GM21381 (cell line): Measurements from ENCODE around the gene TICAM2.

Experiments used
- ATAC-seq: cut with Tn5 transposase; IDR thresholded peaks from one replicate; pipeline ENCODE4 v1.9.1; 2021; ENCODE audit warnings: mild to moderate bottlenecking, moderate library complexity; ENCODE audit not compliant: unreplicated experiment

The TICAM2 gene

DNA sequence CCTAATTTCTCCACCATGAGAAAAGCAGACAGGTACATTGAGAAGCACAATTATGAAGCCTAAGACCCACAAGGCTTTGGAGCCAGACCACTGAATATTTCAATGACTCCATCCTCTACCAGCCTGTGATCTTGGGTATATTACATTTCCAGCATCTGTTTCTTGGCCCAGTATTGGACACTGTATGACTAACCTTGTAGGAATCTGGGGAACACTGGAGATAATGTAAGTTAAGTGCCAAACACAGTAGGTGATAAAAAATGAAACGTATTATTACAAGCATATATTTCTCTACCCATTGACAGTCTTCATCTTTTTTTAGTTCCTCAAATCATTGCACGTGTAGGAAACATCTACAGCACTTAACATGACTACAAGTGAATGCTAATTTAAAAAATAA, 29.1 kb downstream of the TICAM2 start:
- no peak for ATAC-seq

DNA sequence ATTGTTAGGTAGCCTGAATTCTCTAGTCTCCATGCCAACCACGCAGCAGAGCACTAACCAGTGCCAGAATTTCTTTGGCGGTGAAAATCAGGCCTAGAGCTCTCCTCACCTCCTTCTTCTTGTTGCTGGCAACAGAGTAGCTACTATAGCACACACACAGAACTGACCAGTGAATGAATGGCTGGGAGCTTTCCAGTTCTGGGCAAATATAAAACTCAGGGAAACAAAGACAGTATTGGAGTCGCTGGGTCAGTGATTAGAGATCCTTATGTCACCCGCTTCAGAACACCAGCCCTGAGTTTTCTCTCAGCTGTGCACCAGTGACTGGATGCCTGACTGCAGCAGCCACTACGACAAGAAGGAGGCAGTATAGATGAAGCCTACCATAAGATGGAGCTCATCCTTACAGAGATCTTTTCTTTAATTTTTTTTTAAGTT, 30.8 kb downstream of the TICAM2 start:
- ATAC-seq, result no peak

DNA sequence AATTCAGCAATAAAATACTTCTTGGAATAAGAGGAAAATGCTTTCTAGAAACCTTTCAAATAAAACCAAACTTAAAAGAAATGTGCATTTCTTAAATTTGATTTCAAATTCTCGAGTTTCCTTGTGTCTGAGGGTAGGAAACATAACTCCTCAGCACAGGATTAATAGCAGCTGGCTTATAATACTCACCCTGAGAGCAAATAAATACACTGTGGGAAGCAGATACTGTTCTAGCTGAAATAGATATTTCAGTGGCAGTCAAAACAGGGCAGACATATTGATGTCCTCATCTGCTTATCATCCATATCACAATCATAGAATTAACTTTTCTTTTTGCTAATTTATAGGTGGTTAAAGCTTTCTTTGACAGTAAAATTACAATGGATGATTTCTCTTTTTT, 33.6 kb downstream of the TICAM2 start:
- no peak for ATAC-seq

DNA sequence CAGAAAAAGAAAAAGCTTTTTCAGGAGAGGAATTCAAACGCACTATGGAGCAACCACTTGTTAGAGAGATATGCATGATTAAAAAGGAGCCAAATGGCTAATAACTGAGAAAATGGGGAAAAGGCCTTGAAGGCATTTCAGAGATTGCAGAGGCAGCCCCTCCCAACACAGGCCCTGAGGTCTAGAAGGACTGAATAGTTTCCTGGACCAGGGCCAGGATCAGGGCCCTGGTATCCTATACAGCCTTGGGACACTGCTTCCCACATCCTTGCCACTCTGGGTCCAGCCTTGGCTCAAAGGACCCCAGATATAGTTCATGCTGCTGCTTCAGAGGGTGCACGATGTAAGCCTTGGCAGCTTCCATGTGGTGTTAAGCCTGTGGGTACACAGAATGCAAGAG, 37.0 kb downstream of the TICAM2 start:
- no peak for ATAC-seq

DNA sequence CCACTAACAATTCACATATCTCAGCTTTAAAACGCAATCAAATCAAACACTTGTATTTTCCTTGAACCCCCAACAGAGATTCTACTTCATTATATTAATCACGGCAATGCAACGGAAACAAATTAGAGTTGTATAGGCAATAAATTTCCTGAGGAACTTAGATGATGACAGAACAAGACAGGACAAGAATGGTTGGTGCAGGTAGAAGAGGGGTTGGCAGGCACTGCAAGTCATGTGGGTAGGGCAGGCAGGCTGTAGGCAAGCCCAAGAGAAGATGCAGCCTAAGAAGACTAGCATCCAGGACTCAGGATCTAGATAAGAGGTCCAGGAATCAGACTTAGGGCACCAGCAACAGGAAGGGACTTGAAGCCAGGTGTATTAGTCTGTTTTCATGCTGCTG, 41.1 kb downstream of the TICAM2 start:
- no peak for ATAC-seq

DNA sequence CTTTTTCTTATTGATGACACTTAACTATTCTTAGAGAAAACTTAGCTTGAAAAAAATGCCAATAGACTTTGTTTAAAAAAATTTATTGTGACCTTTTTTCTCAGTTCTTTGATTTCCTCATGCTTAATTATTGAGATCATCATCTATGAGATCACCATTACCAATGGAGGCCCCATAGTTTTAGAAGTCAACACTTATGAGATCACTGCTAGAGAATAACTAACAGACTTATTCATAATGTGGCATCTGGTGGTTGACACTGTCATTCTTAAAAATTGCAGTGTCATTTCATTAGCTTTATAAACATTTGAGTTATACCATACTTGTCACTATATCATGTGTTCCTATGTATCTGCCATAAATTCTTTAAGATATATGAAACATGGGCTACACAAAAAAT, 42.8 kb downstream of the TICAM2 start:
- ATAC-seq, result no peak

DNA sequence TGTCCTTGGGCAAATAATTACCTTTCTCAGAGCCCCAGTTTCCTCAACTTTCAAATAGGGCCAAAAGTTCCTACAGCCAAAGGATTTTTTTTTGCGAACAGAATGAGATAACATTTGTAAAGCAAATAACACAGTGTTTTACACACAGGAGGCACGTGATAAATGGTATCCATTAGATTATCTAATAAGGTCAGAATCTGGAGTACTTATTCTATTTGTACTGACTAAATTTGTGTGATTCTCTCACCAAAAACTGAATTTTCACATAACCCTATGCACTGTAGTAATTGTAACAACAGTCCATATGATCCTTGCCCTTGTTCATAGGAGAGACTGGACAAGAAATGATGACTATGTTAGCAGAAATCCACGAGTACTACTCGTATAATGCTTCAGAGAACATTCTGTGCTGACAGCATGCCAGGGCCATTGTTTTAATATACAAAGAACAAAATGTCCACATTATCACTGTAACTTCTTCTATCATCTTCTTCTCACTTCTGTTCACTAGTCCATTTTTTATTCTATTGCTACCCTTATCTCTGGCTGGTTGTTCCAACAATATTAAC, 43.8 kb downstream of the TICAM2 start:
- ATAC-seq, result no peak

DNA sequence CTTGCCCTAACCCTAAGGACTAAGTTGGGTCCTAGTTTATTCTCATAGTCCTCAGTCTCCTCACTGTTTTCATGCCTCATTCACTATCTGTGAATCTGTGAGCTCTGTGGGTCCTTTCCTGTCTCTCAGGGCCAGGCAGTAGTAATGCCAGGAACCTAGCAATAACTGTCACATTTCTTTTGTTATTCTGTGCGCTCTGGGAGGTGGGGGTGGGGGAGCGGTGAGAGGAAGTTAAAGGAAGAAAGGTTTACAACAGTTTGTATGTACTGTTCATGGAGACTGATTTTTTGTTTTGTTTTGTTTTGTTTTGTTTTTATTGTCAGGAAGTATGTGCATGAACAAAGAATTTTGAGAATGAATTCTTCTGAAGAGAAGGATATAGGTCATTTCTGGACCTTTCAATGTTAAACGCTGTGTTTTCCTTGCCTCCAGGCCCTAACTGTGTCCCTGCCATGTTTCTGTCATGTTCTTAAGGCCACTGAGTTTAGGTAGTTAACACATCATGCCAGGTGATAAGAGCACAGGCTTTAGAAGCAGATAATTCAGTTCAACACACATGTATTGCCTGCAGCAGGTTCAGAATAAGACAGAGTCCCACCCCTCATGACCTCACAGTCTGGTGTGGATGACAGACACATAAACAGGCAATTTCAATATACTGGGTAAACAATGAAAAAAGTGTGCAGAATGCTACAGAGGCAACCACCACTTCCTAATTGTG, 44.5 kb downstream of the TICAM2 start:
- no peak for ATAC-seq

DNA sequence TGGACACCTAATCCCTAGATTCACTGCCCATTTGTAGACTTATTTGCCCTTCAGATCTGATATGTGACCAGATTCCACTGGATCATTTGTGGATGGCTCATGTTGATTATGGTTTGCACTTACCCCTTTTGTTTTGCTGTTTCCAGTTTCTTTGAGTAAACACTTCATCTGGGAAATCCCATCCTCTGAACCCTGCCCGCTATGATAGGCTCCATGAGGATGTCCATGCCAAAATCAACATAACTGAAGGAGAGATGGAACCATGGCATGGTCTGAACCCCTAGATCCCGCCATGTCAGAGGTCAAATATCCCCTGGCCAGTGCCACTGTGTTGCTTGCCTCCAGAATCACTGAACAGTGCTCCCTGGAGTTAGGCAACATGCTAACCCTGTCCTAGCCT, 46.0 kb downstream of the TICAM2 start:
- no peak for ATAC-seq

DNA sequence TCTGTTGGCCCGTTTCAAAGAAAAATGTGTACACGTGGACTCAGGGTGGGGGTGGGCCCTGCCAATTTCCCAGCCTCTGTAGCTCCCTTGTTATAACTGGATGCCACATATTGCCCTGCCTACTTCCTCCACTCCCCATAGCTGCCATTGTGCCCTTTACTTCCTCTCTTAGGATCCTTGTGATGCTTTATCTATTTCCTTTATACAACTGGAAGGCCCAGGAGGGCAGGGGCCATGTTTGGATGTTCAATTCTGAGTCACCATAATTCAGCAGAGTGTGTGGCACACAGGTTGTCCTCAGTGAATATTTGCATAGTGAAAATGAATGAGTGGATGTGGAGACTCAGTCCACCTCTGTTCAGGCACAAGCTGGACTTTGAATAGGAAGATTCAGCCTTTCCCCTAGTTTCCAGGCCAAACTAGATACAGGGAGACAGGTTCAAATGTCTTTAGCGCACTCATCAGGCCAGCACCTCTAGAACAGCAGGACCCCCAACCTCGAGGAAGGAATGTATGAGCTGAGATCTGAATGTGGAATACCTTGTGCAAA, 47.1 kb downstream of the TICAM2 start:
- ATAC-seq, result no peak

DNA sequence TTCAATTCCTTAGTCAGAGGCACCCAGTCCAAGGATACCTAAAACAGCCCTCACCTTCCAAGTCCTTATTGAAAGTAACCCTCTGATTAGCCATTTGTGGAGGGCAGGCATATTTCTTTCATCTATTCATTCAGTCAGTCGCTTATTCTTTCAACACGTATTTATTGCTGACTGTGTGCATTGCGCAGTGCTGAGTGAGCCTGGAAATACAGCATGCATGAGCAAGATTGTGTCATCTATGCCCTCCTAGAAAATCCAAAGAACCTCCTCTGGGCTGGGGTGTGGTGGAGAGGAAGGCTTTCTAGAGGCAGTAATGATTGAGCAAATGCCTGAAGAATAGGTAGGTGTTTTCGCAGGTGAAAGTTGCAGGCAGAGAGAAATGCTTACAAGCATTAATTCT, 49.2 kb downstream of the TICAM2 start:
- ATAC-seq, result no peak

DNA sequence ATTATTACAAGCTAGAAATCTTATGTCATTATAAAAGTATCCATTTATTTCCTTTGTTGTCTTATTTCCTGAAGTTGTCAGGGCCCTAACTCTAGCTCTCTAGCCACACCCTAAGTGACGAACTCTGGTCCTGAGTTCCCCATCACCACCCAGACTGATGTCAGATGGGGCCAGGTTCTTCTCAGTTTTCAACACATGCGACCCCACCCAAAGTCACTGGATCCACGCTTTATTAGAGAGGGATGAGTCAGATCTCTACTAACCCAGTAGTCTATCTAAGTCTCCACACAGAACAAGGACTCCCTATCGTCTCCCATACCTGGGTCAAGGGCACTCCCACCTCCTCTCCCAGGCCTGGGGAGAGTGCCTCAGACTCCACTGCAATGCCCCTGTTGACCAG, 50.9 kb downstream of the TICAM2 start:
- ATAC-seq, result no peak

DNA sequence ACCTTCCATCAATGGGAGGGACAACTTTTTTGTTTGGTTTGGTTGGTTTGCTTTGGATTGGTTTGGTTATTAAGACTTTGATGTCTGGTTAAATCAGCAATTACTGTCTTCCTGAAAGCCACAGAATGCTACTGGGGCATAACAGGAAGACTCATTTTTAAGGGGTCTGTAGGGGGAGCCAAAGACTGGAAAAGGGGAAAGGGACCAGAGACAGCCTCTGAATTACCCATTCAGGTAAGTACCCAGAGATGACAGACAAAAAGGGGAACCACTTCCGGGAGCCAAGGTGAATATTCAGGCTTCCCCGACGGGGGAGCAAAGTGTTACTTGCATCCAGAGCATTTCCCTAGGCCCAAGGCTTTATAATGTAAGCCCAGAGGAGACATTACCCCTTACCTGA, 53.1 kb downstream of the TICAM2 start:
- no peak for ATAC-seq

DNA sequence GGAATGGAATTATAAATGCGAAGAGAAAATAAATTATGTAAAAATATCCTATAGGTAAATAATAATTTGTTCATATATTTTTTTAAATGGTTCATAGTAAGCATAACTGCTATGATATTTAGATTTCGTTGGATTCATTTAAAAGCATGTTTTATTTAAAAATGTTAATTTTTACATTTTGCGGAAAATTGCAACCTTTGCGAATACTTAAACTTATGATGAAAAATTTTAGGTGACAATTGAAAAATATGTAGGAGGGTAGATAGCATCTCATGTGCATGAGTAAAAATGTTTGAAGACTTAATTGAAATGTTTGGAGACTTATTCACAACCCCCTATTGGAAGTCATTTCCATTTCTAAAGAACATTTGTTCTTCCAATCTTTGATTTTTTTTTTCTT, 53.6 kb downstream of the TICAM2 start:
- ATAC-seq, result no peak

DNA sequence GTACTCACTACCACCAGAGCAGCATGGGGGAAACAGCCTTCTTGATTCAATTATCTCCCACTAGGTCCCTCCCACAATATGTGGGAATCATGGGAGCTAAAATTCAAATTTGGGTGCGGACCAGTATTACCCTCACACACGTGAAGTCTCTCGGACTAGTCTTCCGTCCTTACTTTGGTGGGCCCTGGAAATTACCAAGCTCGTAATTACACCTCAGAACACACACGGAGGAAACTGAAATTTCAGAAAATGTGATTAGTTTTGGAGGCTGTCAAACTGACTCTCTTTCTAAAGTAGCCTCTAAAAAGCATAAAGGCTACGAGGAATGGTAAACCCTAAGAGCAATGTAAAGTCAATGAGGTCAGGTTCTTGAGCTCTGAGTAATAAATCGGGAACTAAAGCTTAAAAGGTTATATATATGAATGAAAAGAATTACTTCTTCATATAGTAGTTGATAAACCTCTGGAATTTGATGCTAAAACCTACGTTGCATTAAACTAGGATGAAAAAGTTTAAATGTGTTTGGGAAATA, 56.9 kb downstream of the TICAM2 start:
- no peak for ATAC-seq

DNA sequence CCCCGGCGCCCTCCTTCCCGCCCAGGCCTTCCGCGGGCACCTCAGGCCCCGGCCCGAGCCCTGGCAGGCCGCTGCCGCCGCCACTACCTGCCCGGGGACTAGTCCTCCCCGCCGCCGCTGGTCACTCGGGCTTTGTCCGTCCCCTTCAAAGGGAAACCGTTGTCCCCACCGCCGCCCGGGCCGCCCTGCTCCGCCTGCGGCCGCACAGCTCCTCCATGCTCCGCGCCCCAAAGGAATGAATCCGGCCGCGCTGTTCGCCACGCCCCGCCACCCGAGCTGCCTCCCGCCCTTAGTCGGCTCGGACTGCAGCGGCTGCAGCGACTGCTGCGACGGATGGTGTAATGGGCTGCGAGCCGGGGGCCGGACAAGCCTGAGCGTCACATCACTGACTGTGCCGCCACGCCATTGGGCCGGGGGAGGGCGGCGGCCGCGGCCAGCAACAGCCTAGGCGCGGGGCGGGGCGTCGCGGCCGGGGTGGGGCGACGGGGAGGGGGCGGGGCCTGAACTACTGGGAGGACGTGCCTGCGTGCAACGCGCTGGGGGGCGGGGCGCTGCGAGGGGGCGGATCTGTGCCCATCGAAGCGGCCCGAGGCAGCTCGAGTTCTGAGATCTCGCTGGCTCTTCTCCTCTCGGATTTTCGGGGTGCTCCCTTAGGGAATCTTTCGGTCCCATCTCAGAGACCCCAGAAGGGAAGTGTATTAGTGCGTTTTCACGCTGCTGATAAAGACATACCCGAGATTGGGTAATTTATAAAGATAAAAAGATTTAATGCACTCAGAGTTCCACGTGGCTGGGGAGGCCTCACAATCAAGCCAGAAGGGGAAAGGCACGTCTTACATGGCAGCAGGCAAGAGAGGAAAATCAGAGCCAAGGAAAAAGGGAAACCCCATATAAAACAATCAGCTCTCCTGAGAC, 57.6 kb downstream of the TICAM2 start, which contains the start of gene FEM1C:
Gene FEM1C, minus strand, starts transcription at position 340 of the 915 bp plus-strand sequence. CDS start 1,282 bp downstream, outside the sequence.
- peak; percentile 98 for ATAC-seq

DNA sequence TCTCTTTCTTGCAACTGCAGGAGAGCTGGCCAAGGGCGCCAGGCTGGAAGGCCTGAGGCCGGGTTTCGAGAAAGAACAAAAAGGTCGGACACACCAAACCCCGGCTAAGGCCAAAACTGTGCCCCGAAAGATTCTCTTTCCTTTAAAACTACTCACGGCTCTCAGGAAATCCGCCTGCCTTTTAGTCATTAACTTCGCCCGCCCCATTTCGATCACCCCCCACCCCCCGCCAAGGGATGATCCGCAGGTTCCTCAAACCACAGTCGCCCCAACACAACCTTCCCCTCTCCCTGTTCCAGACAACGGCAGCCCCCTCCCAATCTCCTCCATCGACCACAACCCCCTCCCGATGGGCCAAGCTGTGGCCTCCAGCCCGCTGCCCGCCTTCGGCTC, 58.2 kb downstream of the TICAM2 start:
- peak; percentile 14 for ATAC-seq

DNA sequence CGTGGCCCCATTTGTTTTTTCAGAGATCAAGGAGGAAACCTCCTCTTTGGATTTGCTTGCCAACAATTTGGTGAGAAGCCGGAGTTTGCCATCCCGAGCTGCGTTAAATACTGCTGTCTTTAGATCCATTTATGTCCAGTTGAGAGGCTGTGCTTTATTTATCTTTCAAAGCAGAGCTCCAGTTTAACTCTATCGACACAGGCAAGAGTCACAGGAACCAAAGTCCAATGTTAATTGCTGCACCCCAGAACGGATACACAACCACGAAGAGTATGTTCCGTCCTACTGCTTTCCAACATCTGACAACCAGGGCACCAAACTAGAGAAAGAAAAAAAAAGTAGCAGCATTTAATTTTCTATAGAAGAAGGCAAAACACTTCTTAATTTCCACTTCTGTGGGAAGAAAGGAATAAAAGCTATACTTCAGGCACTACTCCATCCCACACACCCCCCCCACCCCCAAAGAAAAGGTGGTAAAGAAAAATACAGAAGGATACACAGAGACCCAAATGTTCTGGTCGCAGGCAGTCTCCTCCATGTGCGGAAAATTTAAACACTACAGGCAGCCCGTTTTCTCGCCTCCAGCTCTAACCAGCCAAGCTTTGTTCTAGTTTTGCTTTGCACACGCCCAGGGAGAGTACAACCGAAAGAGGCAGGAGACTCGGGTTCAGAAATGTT, 58.8 kb downstream of the TICAM2 start:
- ATAC-seq, result peak; percentile 29

DNA sequence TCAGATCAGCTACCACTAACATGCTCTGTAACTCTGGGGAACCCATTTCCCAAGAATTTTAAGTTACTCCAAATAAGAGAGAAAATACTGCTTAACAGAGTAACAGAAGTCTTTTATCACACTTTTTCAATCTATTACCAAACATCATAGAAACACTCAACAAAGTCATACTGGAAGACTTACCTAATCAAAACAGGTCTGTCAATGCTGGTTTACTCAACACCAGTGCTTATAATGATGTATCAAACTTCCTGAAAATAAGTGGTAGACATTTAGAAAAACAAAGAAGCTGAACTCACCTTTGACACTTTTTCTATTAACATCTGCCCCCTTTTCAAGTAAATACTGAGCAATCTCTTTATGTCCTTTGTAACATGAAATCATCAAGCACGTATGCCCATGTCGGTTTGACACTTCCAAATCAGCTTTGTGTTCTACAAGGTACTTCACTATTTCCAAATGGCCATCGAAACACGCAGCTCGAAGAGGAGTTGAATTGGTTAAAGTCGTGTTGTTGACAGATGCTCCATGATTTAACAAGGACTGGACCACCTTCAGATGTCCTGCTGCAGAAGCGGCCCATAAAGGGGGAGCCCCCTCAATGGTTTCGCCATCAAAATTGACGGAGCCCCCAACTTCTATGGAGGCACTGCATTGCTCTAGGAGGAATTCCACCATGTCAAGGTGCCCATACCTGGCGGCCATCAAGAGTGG, 59.5 kb downstream of the TICAM2 start:
- no peak for ATAC-seq

DNA sequence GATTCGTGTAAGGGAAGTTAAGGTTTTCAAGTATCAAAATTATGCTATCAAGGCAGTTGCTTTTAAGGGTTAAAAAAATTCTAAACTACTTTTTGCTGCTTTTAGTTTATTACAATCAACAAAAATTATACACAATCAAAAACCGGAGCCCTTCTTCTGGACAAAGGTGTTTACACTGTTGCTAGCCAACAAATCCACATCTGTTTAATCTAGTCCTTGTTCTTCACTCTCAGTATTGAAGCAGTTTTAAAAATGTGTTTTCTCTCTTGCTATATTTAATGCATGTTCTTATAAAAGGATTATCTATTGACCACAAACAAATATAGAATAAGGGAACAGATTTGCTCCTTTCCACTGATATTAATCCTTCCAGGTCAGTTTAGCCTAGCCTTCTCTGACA, 60.2 kb downstream of the TICAM2 start:
- ATAC-seq, result no peak
